GM18951 (cell line): Measurements from ENCODE around the gene FITM2.

Source experiments
- POLR2A ChIP-seq: IDR thresholded peaks from 4 replicates; pipeline ENCODE4 v1.6.1; 2011; ENCODE audit warnings: mild to moderate bottlenecking; ENCODE audit not compliant: insufficient read length, insufficient read depth; ENCODE audit errors: extremely low read depth
- in situ Hi-C: fragments of 300-500 bp; cut with MboI; formaldehyde crosslinking; loops from one replicate; pipeline ENCODE4 v1.12.0; 2022; ENCODE audit warnings: low sequenced_read_pairs, mixed read lengths, inconsistent platforms; ENCODE audit not compliant: unreplicated experiment

Gene FITM2

DNA sequence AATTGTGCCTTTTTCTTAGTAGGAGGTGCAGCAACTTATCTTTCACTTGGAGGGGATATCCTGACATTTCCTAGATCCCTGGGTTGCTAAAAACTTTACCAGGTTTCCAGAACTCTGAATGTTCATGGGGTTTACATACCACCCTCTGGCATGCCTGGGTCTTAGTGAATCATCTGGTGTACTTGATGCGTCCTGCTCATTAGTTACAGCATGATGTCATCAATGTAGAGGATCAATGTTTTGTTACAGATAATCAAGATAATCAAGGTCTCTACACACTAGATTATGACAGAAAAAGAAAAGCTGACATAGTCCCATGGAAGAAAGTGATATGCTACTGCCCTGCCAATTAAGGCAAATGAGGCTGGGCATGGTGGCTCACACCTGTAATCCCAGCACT, 27.0 kb downstream of the FITM2 start:
- in situ Hi-C loops, result no loop called here
- TF ChIP-seq POLR2A, result no peak

GRCh38 chr20:44282192-44282591, 28.8 kb downstream of the FITM2 start:
- no peak for TF ChIP-seq POLR2A
- in situ Hi-C loops, result no loop called here

GRCh38 chr20:44280387-44280786, 30.6 kb downstream of the FITM2 start:
- TF ChIP-seq POLR2A, result no peak
- in situ Hi-C loops, result no loop called here

GRCh38 chr20:44279228-44279627, 31.8 kb downstream of the FITM2 start:
- in situ Hi-C loops, result no loop called here
- TF ChIP-seq POLR2A, result no peak

- in situ Hi-C loops, result no loop called here
Measured at GRCh38 chr20:44274303-44275017, 36.5 kb downstream of the FITM2 start.

GRCh38 chr20:44273231-44274215, 37.5 kb downstream of the FITM2 start:
- TF ChIP-seq POLR2A, result no peak
- in situ Hi-C loops, result no loop called here

More at GRCh38 chr20:44274303-44275017, 36.5 kb downstream of the FITM2 start:
- no peak for TF ChIP-seq POLR2A

DNA sequence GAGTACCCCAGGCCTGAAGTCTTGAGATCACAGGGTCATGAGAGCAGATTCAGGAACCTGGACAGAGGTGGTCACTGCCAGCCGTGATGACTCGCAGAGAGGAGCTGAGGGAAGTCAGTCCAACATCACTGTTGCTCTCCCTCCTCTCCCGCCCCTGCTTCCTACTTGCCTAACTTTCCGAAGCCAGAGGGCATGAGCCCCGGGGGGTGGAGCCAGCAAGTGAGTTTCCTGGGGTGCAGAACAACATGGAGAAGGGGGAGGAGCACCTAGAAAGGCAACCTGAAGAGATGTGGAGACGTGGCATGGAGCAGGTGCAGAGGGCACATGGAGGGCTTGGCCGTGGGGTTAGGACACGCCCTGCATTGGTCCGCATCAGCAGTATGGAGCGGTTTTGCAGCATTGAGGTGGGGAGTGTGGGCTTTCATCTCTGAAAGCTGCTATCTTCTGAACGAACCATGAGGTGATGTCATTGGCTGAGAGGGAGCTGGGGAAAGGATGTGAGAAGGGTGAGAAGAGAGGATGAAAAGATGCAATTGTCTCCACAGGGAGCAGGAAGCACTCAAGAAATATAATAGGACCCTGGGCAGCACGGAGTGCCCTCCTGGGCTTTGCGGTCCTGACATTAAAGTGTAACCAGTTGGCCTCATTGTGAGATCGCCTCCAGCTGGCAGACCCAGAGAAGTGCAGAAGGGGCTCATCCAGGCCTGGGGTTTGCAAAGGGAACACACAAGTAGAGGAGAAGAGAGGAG, 38.9 kb downstream of the FITM2 start:
- in situ Hi-C loops, result no loop called here
- no peak for TF ChIP-seq POLR2A

DNA sequence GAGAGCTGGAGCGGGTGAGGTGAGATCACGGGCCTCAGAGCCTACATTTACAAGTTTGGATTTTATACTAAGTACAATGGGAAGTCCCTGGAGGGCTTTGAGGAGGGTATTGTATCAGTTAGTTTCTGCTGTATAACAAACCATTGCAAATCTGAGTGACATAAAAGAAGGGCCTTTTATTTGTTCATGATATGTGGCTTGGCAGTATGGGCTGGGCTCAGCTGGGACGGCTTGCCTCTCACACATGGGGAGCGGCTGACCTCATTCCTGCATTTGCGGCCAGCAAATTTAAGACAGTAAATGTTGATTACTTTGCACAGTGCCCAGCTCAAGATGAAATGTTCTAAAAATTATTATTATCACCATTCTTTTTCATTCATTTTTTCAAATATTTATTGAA, 42.2 kb downstream of the FITM2 start:
- in situ Hi-C loops, result no loop called here

GRCh38 chr20:44264287-44264686, 46.7 kb downstream of the FITM2 start:
- in situ Hi-C loops, result no loop called here
- no peak for TF ChIP-seq POLR2A

More for the DNA sequence above, 42.2 kb downstream of the FITM2 start:
- TF ChIP-seq POLR2A, result no peak

DNA sequence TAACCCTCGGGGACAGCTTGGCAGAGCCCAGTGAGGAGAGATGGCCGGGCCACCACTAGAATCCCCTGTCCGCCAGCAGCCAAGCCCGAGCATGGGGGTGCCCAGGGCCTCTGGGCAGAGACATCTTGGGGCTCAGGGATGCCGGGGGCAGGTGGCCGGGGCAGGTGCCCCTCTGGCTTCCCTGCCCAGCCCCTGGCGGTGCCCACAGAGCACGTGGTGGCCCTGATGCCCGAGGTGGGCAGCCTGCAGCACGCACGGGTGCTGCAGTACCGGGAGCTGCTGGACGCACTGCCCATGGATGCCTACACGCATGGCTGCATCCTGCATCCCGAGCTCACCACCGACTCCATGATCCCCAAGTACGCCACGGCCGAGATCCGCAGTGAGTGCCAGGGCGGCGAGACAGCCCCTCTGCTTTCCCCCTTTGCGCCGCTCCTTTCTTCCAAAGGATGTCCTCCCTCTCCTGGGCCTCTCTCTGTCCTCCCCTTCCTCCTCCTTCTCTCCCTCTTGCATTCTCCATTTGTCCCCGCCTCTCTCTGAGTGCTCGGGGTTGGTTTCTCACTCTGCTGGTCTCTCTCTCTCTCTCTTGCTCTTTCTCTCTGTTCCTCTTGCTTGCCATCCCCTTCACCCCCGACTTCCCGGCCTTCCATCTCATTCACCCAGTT, 52.6 kb downstream of the FITM2 start:
- TF ChIP-seq POLR2A, result no peak
- in situ Hi-C loops, result no loop called here

- in situ Hi-C loops, result no loop called here
- no peak for TF ChIP-seq POLR2A
Measured at GRCh38 chr20:44256961-44257360, 54.0 kb downstream of the FITM2 start.

DNA sequence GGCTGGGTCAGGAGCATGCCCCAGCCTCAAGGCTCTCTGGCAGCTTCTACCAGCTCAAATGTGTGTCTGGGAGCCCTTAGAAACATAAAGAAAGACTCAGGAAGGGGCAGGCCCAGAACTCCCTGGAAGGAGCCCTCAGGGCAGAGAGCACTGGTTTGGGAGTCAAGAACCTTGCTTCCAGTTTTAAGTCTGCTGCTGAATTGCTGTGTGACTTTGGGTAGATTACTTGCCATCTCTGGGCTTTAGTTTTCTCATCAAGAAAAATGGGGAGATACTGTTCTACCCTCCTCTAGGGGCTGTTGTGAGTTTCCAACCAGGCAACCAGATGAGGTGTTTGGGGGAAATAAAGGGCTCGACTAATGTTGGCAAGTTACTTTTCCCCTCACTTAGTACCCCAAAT, 55.1 kb downstream of the FITM2 start:
- TF ChIP-seq POLR2A, result no peak
- in situ Hi-C loops, result no loop called here
